WTC11 (cell line): ENCODE measurements around the gene HPGD. TPM values are rescaled to one million over a fixed set of nuclear protein-coding genes. Genes with fewer than 3 reads are reported as not detected.

ENCODE experiments used
- ATAC-seq: fragments of 200-7000 bp; cut with Tn5 transposase; 2 replicates; pipeline ENCODE4 v1.10.0; 2021; ENCODE audit warnings: mild to moderate bottlenecking, moderate library complexity
- CTCF ChIA-PET: fragments of 300-600 bp; sonication (Branson Sonifier 250); formaldehyde crosslinking; loops from one replicate; lab custom pipeline; 2021; ENCODE audit warnings: antibody characterized with exemption; lab: Charles Lee
- POLR2A ChIA-PET: fragments of 350-600 bp; sonication (Branson Sonifier 250); formaldehyde crosslinking; loops from one replicate; lab custom pipeline; 2021; ENCODE audit warnings: antibody characterized with exemption; lab: Charles Lee
- DNase-seq: peaks from one replicate; pipeline ENCODE4 v3.0.0; 2021; ENCODE audit warnings: low spot score
- H3K27ac Mint-ChIP-seq: 2 replicates; pipeline ENCODE4 v1.8.0; 2021; ENCODE audit warnings: mixed read lengths
- H3K27me3 Mint-ChIP-seq: 2 replicates; pipeline ENCODE4 v1.8.0; 2021; ENCODE audit warnings: low read depth, mild to moderate bottlenecking, moderate library complexity, mixed read lengths
- H3K36me3 Mint-ChIP-seq: 2 replicates; pipeline ENCODE4 v1.8.0; 2021; ENCODE audit warnings: mixed read lengths
- H3K4me1 Mint-ChIP-seq: 2 replicates; pipeline ENCODE4 v1.8.0; 2022; ENCODE audit warnings: mixed read lengths
- H3K4me3 Mint-ChIP-seq: 2 replicates; pipeline ENCODE4 v1.8.0; 2021; ENCODE audit warnings: mild to moderate bottlenecking, moderate library complexity, mixed read lengths
- H3K9me3 Mint-ChIP-seq: 2 replicates; pipeline ENCODE4 v1.8.0; 2021; ENCODE audit warnings: mixed read lengths
- ARID4B ChIP-seq: sonication (generic); formaldehyde crosslinking; IDR thresholded peaks from 2 replicates; pipeline ENCODE4 v1.8.0; 2023; ENCODE audit warnings: missing genetic modification reagents, mild to moderate bottlenecking, borderline replicate concordance
- FOXJ3 ChIP-seq: sonication (generic); formaldehyde crosslinking; IDR thresholded peaks from 2 replicates; pipeline ENCODE4 v1.9.0; 2021; ENCODE audit warnings: missing genetic modification reagents, mild to moderate bottlenecking, borderline replicate concordance
- GRHL2 ChIP-seq: fragments of 250-450 bp; sonication (Bioruptor Pico); IDR thresholded peaks from 2 replicates; pipeline ENCODE4 v1.8.0; 2022; ENCODE audit warnings: mild to moderate bottlenecking, moderate library complexity; ENCODE audit not compliant: insufficient replicate concordance, severe bottlenecking
- GTF2I ChIP-seq: fragments of 250-450 bp; sonication (Bioruptor Pico); conservative IDR thresholded peaks from 2 replicates; pipeline ENCODE4 v1.4.0; 2021; ENCODE audit warnings: mild to moderate bottlenecking
- SOX15 ChIP-seq: fragments of 250-450 bp; sonication (Bioruptor Pico); IDR thresholded peaks from 2 replicates; pipeline ENCODE4 v1.9.0; 2021; ENCODE audit warnings: mild to moderate bottlenecking
- TCF7 ChIP-seq: sonication (generic); formaldehyde crosslinking; IDR thresholded peaks from 2 replicates; pipeline ENCODE4 v1.8.0; 2022; ENCODE audit warnings: mild to moderate bottlenecking, low read depth, missing genetic modification reagents, moderate library complexity
- TEAD4 ChIP-seq: sonication (generic); formaldehyde crosslinking; IDR thresholded peaks from 2 replicates; pipeline ENCODE4 v1.8.0; 2022; ENCODE audit warnings: mild to moderate bottlenecking, missing genetic modification reagents
- ZBTB43 ChIP-seq: sonication (generic); formaldehyde crosslinking; IDR thresholded peaks from 2 replicates; pipeline ENCODE4 v1.8.1; 2023; ENCODE audit warnings: mild to moderate bottlenecking, missing genetic modification reagents
- ZNF219 ChIP-seq: sonication (generic); formaldehyde crosslinking; IDR thresholded peaks from 2 replicates; pipeline ENCODE4 v1.8.0; 2023; ENCODE audit warnings: missing genetic modification reagents, mild to moderate bottlenecking, borderline replicate concordance
- ZNF263 ChIP-seq: sonication (generic); formaldehyde crosslinking; IDR thresholded peaks from 2 replicates; pipeline ENCODE4 v1.8.1; 2022; ENCODE audit warnings: low read depth, mild to moderate bottlenecking, moderate library complexity, missing genetic modification reagents
- ZNF281 ChIP-seq: sonication (generic); formaldehyde crosslinking; IDR thresholded peaks from 2 replicates; pipeline ENCODE4 v1.8.0; 2023; ENCODE audit warnings: mild to moderate bottlenecking, missing genetic modification reagents
- ZNF423 ChIP-seq: fragments of 250-450 bp; sonication (Bioruptor Pico); IDR thresholded peaks from 2 replicates; pipeline ENCODE4 v2.1.2; 2022; ENCODE audit warnings: mild to moderate bottlenecking, moderate library complexity
- ZNF671 ChIP-seq: fragments of 250-450 bp; sonication (Bioruptor Pico); IDR thresholded peaks from 2 replicates; pipeline ENCODE4 v1.8.0; 2021; ENCODE audit warnings: mild to moderate bottlenecking
- total RNA-seq: library from RNA; stranded (reverse); gene quantifications from 3 replicates; pipeline ENCODE4 v1.2.3, GENCODE V29; 2021
- TF ChIP-seq, protein P1 (sequence below): sonication (generic); formaldehyde crosslinking; IDR thresholded peaks from 2 replicates; pipeline ENCODE4 v1.8.1; 2022; ENCODE audit warnings: missing genetic modification reagents, borderline replicate concordance
- TF ChIP-seq, protein P2 (sequence below): fragments of 250-450 bp; sonication (Bioruptor Pico); IDR thresholded peaks from 2 replicates; pipeline ENCODE4 v2.1.2; 2022; ENCODE audit warnings: mild to moderate bottlenecking, moderate library complexity
- TF ChIP-seq, protein P3 (sequence below): sonication (generic); formaldehyde crosslinking; IDR thresholded peaks from 2 replicates; pipeline ENCODE4 v1.8.1; 2022; ENCODE audit warnings: mild to moderate bottlenecking, missing genetic modification reagents, moderate library complexity, borderline replicate concordance
- TF ChIP-seq, protein P4 (sequence below): sonication (generic); formaldehyde crosslinking; IDR thresholded peaks from 2 replicates; pipeline ENCODE4 v1.8.0; 2023; ENCODE audit warnings: missing genetic modification reagents
- TF ChIP-seq, protein P5 (sequence below): sonication (generic); formaldehyde crosslinking; IDR thresholded peaks from 2 replicates; pipeline ENCODE4 v1.8.1; 2022; ENCODE audit warnings: mild to moderate bottlenecking, moderate library complexity, missing genetic modification reagents
- TF ChIP-seq, protein P6 (sequence below): sonication (generic); formaldehyde crosslinking; IDR thresholded peaks from 2 replicates; pipeline ENCODE4 v1.8.0; 2022; ENCODE audit warnings: mild to moderate bottlenecking, missing genetic modification reagents

Gene HPGD
- total RNA-seq, 1 experiment from 2014 or later = 3.6 TPM

- no peak for TF ChIP-seq ZNF263 (CRISPR knock-in tag)
- TF ChIP-seq TCF7 (CRISPR knock-in tag) = no peak
- TF ChIP-seq TEAD4 (CRISPR knock-in tag) = no peak
- no peak for TF ChIP-seq ARID4B
- TF ChIP-seq ZNF671 = no peak
Observed at GRCh38 chr4:174496631-174497432, 25.5 kb downstream of the HPGD start (continued).

DNA sequence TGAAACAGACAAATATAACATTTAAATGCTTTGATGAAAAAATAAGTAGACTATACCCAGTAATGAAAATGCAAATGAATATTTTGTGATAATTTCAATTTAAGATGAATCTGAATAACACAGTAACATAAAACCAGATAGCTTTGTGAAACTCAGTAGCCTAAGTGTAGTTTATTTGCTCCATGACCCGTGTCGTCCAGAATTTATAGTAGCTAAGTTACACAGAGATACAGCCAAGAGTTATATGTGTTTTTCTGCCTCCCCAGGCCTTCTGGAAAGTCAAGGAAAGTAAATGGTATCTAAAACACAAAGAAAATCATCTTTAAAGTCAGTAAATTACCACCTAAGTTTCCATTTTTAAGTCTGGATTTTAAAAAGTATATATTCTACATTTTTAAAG is 26.7 kb downstream of the HPGD start:
- H3K4me1 Mint-ChIP-seq = peaks cover 13% of the 10 kb centered on the region
- DNase-seq (no peak), ATAC-seq (no peak)
- POLR2A ChIA-PET = no interaction called here
- H3K27me3 Mint-ChIP-seq = no peaks in the 10 kb centered on the region
- no peak overlapping the region for H3K4me3 Mint-ChIP-seq
- no peaks in the 10 kb centered on the region for H3K36me3 Mint-ChIP-seq
- CTCF ChIA-PET = no interaction called here
- no peak overlapping the region for H3K27ac Mint-ChIP-seq
- H3K9me3 Mint-ChIP-seq = no peaks in the 10 kb centered on the region
- TF ChIP-seq ZNF281 (CRISPR knock-in tag) = no peak
- TF ChIP-seq, protein P1, sequence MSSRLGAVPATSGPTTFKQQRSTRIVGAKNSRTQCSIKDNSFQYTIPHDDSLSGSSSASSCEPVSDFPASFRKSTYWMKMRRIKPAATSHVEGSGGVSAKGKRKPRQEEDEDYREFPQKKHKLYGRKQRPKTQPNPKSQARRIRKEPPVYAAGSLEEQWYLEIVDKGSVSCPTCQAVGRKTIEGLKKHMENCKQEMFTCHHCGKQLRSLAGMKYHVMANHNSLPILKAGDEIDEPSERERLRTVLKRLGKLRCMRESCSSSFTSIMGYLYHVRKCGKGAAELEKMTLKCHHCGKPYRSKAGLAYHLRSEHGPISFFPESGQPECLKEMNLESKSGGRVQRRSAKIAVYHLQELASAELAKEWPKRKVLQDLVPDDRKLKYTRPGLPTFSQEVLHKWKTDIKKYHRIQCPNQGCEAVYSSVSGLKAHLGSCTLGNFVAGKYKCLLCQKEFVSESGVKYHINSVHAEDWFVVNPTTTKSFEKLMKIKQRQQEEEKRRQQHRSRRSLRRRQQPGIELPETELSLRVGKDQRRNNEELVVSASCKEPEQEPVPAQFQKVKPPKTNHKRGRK (CRISPR knock-in tag) = no peak
- TF ChIP-seq ZNF219 (CRISPR knock-in tag) = no peak
- TF ChIP-seq, protein P2, sequence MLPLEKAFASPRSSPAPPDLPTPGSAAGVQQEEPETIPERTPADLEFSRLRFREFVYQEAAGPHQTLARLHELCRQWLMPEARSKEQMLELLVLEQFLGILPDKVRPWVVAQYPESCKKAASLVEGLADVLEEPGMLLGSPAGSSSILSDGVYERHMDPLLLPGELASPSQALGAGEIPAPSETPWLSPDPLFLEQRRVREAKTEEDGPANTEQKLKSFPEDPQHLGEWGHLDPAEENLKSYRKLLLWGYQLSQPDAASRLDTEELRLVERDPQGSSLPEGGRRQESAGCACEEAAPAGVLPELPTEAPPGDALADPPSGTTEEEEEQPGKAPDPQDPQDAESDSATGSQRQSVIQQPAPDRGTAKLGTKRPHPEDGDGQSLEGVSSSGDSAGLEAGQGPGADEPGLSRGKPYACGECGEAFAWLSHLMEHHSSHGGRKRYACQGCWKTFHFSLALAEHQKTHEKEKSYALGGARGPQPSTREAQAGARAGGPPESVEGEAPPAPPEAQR (CRISPR knock-in tag) = no peak
- no peak for TF ChIP-seq ZNF671
- TF ChIP-seq, protein P3, sequence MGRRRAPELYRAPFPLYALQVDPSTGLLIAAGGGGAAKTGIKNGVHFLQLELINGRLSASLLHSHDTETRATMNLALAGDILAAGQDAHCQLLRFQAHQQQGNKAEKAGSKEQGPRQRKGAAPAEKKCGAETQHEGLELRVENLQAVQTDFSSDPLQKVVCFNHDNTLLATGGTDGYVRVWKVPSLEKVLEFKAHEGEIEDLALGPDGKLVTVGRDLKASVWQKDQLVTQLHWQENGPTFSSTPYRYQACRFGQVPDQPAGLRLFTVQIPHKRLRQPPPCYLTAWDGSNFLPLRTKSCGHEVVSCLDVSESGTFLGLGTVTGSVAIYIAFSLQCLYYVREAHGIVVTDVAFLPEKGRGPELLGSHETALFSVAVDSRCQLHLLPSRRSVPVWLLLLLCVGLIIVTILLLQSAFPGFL (CRISPR knock-in tag) = no peak
- TF ChIP-seq, protein P4, sequence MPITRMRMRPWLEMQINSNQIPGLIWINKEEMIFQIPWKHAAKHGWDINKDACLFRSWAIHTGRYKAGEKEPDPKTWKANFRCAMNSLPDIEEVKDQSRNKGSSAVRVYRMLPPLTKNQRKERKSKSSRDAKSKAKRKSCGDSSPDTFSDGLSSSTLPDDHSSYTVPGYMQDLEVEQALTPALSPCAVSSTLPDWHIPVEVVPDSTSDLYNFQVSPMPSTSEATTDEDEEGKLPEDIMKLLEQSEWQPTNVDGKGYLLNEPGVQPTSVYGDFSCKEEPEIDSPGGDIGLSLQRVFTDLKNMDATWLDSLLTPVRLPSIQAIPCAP (CRISPR knock-in tag) = no peak
- TF ChIP-seq ZBTB43 = no peak
- TF ChIP-seq SOX15 (CRISPR knock-in tag) = no peak
- TF ChIP-seq ZNF423 (CRISPR knock-in tag) = no peak
- TF ChIP-seq GRHL2 = no peak
- TF ChIP-seq FOXJ3 (CRISPR knock-in tag) = no peak
- TF ChIP-seq, protein P5, sequence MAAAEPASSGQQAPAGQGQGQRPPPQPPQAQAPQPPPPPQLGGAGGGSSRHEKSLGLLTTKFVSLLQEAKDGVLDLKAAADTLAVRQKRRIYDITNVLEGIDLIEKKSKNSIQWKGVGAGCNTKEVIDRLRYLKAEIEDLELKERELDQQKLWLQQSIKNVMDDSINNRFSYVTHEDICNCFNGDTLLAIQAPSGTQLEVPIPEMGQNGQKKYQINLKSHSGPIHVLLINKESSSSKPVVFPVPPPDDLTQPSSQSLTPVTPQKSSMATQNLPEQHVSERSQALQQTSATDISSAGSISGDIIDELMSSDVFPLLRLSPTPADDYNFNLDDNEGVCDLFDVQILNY (CRISPR knock-in tag) = no peak
- no peak for TF ChIP-seq GTF2I (CRISPR knock-in tag)
- TF ChIP-seq, protein P6, sequence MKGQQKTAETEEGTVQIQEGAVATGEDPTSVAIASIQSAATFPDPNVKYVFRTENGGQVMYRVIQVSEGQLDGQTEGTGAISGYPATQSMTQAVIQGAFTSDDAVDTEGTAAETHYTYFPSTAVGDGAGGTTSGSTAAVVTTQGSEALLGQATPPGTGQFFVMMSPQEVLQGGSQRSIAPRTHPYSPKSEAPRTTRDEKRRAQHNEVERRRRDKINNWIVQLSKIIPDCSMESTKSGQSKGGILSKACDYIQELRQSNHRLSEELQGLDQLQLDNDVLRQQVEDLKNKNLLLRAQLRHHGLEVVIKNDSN (CRISPR knock-in tag) = no peak
